Activated gamma-delta T cell treated with Interleukin-2 at 50 U/mL for 16 hours (primary cell): ENCODE measurements around the gene NPHP4.
"Not testable (repeated sequence)": the region's sequence is repeated elsewhere in the genome, so short reads cannot be mapped to it uniquely, and the experiment has no call there.

Experiments
- DNase-seq: peaks from one replicate; pipeline ENCODE4 v3.0.0-alpha.2; 2020

Gene NPHP4

DNA sequence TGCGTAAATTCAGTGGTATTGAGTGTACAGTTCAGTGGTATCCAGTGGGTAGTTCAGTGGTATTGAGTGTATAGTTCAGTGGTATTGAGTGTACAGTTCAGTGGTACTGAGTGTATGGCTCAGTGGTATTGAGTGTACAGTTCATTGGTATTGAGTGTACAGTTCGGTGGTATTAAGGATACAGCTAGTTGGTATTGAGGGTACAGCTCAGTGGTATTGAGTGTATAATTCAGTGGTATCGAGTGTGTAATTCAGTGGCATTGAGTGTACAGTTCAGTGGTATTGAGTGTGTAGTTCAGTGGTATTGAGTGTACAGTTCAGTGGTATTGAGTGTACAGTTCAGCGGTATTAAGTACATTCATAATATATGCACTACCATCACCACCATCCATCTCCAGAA, 30.0 kb upstream of the NPHP4 start:
- no peak for DNase-seq

GRCh38 chr1:6019166-6019845, 27.1 kb upstream of the NPHP4 start:
- DNase-seq: no peak

DNA sequence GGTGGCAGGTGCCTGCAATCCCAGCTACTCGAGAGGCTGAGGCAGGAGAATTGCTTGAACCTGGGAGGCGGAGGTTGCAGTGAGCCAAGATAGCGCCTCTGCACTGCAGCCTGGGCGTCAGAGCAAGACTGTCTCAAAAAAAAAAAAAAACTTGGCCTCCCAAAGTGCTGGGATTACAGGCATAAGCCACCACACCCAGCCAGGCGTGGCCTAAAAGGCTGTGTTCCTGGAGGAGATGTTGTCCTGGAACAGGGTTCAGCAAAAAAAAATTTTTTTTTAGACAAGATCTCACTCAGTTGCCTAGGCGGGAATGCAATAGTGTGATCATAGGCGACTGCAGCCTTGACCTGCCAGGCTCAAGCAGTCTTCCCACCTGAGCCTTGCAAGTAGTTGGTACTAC, 25.4 kb upstream of the NPHP4 start:
- not testable (repeated sequence) for DNase-seq

DNA sequence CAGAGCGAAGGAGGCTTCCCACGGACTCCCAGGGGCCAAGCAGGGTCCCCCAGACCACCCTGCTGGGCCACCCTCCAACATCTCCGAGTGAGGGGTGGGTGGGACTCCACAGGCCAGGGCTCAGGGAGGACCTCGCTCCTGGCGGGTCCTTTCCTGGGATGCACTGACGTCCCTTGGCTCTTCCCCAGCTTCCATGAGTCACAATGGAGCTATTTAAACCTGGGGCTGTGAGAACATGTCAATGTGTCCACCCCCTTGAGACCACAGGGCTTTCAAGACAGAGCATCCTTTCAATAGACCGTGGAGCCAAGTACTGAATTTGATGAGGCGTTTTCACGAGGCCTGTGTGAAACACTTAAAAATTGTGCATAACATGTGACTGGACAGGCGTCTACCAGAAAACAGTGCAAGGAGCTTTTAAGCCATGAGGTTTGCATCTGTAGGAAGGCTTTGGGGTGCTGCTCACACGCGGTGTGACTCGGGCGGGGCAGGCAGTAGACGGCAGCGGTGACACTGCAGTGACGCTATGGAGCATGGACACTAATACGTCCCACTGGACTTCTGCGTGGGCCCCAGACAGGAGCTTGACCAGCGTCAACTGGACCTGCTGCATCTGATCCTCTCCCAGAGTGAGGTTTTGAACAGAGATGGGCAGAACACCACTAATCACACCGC, 24.1 kb upstream of the NPHP4 start:
- DNase-seq: no peak

DNA sequence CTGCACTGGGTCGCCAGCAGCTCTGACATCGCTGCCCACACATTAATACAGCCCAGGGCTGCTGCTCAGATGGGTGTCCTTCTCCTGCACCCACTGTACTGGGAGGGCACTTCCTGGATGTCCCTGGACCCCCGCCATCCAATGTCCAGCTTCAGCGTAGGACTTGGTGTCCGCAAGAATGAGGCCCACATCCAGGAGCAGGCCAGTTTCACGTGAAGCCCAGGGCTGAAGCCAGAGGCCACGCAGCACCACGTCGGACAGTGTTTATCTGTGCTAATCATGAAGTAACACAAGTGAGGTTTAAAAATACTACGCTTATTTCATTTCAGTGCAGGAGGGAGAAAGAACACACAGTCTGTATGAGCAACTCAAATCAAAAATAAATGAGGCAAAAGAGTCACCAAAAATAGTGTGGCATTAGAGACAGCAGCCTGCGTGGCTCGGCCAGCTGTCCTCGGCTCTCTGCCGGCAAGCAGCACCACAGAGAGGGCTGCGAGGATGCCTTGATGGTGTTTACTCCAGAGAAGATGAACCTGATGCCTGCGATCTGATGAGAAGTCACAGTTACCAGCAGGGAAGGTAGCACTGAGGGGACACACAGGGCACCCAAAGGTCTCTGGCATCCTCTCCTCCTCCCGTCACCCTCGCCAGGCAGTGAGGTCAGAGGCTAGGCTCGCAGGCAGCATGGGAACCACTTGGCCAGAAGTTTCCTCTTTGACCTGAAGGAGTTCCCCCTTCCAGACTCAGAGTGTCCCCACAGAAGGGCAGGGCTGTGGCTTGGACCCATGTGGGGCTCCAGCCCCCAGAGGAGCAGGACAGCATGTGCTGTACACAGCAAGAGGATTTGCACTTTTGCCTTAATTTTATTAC, 22.1 kb upstream of the NPHP4 start:
- DNase-seq: no peak

- DNase-seq: no peak
Measured at GRCh38 chr1:6013491-6013890, 21.3 kb upstream of the NPHP4 start.

DNA sequence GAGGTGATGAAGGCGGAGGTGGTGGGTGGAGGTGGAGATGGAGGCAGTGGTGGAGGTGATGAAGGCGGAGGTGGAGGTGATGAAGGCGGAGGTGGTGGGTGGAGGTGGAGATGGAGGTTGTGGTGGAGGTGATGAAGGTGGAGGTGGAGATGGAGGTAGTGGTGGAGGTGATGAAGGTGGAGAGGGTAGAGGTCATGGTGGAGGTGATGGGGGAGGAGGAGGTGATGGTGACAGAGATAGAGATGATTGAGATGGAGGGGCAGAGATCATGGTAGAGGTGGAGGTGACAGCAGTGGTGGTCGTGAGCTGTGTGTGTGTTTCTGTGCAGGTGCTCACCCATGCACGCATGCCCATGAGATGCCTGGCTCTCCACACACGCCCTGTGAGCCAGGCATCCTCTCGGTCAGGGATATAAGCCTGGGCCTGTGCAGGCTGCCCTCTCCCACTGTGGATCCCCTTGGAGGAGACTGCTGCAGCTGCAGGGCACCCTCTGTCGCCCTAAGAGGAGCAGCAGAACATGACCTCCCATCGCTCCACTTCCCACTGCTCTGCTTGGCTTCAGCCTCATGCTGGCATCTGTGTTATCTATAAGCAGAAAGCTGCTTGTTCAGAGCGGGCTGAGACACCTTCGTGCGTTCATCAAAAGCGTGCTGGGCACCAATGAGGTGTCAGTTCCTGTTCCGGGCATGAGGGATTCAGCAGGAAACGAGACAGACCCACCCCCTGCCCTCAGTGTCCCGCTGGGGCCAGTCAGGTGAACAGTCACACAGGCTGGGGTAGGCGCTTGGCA, 20.5 kb upstream of the NPHP4 start:
- no peak for DNase-seq

GRCh38 chr1:6011946-6012258, 19.7 kb upstream of the NPHP4 start:
- no peak for DNase-seq

- DNase-seq: no peak
Measured at GRCh38 chr1:6011161-6011945, 19.1 kb upstream of the NPHP4 start.

GRCh38 chr1:6010554-6010953, 18.3 kb upstream of the NPHP4 start:
- no peak for DNase-seq

DNA sequence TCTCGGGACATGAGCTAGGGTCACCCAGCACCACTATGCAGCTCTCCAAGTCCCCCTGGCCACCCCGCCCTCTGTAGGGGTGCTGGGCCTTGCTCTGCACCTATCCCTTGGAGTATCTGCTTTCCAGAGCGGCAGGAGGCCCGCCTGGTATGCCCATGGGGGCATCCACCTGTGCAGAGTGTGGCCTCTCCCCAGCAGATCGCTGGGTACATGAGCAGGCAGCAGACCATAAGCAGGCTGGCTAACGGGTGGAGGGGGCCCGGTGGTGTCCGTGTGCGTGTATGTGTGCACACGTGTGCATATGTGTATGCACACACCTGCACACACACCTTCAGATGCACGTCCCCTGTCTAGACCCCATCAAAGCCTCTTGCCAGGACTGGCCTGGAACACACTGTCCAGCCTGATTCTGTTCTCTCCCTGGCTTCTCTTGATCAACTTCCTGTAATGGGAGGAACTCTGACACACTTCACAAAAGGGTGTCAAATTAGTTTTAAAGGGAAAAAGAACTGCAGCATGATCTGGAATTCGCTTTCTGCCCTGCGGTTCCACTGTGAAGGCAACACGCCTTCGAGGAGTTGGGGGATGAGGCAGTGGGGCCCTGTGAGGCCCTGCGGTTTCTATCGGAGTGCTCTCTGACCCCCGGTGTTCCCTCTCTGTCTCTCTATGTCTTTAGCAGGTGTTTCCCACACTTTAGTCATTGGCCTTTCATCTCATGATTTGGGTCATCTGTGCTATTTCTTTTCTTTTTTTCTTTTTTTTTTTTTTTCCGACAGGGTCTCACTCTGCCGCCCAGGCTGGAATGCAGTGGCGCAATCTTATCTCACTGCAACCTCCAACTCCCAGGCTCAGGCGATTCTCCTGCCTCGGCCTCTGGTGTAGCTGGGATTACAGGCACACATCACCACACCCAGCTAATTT, 17.2 kb upstream of the NPHP4 start:
- DNase-seq: no peak

- DNase-seq: no peak
Measured at GRCh38 chr1:6008696-6009095, 16.5 kb upstream of the NPHP4 start.

DNA sequence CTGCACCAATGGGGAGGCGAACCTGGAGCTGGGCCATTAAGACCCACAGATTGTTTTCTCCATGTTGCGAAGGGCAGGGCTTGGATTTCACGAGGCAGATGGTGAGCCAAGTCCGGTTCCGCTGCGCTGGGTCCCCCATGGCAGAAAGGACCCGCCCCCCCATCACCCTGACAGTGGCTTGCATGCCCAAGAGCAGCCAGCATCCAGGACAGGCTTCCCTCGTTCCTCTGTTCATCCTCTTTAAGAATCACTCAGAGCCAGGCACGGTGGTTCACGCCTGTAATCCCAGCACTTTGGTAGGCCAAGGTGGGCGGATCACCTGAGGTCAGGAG, 15.8 kb upstream of the NPHP4 start:
- DNase-seq: no peak

DNA sequence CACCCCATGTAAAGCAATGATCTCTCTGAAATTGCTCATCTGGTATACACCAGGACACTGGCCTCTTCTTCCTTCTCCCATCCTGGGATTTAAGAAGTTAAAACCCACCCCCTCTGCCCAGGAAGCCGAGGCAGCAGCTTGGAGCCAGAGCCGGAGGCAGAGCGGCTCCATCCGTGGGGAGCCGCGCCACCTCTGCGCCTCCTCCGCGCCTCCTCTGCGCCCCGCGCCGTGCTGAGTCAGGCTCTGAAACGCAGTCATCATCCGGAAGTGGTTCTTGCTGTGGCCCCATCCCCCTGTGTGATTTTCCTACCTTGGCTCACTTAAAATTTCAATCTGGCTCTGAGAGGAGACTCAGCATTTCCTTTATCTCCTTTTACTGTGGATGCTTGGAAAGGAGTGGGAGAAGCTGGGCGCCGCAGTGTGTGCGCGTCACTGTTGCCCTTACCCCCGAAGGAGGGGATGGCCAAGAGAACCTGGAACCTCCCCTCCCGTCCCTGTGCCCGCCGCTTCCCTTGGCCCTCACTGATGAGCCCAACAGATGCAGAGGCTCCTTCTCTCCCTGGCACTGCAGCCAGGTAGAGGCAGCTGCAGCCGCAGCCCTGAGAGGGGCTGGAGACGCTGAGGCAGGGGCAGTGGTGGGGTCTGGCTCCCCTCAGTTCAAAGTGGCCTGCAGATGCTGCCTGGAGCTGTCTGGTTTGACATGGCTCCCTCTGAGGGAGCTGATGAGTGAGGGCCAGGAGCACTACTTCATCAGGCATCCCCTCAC, 15.3 kb upstream of the NPHP4 start:
- DNase-seq: no peak

DNA sequence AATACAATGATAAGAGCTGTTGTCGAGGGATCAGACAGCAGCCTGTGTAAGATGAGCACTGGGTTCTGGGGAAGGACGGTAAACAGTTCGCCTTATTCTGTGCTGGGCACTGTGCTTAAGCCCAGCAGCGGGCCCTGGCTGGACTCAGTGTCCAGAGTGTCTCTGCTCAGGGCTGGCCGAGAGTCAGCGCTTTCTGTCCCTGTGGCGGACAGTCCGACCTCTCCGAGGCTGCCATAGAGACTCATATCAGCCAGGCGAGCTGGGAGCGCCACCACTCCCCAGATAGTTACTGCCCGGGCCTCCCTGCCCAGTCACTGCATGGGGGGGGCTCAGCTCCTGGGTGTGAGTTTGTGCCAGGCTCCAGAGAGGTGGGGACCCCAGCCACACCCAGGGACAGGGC, 14.7 kb upstream of the NPHP4 start:
- DNase-seq: no peak

DNA sequence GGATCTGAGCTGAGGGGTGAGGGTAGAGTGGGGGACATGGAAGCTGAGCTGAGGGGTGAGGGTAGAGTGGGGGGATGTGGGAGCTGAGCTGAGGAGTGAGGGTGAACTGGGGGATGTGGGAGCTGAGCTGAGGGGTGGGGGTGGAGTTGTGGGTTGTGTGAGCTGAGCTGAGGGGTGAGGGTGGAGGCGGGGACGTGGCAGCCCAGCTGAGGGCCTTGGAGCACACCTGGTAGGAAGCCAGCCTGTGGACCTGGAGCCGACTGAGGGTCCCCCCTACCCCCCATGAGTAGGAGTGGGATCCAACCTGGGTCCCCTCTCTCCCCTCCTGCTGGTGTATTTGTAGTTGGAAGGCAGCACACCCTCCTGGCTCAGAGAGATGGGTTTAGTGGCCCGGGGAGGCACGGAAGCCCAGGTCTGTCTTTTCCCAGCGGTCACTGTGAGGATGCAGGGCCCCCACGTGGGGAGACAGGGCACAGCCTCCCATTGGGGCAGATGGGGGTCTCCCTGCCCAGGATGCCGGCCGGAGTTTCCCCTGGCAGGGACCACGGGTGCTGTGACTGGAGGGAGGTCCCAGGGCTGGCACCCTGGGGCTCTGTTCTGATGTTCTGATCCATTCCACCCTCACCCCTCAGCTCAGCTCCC, 13.2 kb upstream of the NPHP4 start:
- no peak for DNase-seq

DNA sequence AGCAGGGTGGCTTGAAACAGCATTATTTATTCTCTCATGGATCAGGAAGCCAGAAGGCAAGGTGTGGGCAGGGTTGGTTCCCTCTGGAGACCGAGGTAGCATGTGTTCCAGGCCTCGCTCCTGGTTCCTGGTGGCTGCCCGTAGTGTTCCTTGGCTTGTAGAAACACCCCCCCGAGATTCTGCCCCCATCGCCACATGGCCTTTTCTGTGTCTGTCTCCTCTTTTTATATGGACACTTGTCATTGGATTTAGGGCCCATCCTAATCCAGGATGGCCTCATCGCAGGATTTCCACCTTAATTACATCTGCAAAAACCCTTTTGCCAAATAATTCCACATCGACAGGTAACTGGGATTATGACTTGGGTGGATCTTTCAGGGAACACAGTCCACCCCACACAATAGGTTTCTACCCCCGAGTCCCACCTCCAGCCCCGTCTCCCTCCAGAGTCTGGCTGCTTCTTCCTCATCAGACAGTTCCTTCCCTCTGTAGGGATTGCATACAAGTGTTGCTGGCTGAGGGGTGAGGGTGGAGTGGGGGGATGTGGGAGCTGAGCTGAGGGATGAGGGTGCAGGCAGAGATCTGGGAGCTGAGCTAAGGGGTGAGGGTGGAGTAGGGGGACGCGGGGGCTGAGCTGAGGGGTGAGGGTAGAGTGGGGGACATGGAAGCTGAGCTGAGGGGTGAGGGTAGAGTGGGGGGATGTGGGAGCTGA, 12.3 kb upstream of the NPHP4 start:
- DNase-seq: no peak

DNA sequence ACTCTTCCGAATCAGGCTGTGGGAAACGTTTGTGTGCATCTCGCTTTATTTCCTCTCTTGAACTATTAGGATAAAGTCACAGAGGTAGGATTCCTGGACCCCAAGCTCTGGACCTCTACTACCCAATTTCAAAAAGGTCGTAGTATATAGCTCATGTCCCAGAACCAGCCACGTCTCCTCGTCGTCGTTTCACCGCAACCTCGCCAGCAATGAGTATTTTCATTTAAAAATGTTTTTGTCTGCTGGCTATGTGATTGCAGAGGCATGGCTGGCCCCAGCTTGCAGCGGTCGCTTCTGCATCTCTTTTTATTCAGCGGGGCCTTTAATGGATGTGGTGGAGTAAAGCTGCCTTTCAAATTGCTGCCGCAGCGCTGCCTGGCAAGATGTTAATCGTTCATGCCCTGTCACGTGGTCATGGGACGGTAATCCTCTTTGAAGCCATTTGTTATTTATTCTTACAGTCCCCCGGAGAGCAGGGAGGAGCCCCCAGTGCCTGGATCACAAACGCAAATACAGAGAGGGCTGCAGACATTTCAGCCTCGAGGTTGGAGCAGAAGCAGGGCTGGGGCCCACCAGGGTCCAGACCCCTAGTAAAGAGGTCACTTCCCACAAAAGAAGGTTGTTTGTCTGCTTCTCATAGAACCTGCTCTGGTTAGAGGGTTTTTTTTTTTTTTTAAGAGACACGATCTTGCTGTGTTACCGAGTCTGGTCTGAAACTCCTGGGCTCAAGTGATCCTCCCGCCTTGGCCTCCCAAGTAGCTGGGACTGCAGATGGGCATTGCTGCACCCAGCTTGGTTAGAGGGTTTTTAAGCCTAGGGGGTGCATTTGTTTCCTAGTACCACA, 11.6 kb upstream of the NPHP4 start:
- DNase-seq: no peak
